Cardiac fibroblast (primary cell): ENCODE results near the gene NDUFB11.
A peak's percentile ranks its signal among the peaks of the same experiment; 100 is the strongest.
"Not testable (repeated sequence)": the region's sequence is repeated elsewhere in the genome, so short reads cannot be mapped to it uniquely, and the experiment has no call there.

Experiments
- DNase-seq, 2 donors: peaks; one replicate each; pipeline versions ENCODE4 v3.0.0 to v3.0.0-alpha.2; 2010; ENCODE audit warnings: low read depth in 2 of 2
- H3K4me3 ChIP-seq, 2 donors: replicated peaks in 1 of 2; 1 replicate in 1 of 2; 2 replicates in 1 of 2; pipeline ENCODE4 v1.5.1; 2011; ENCODE audit warnings: low read depth in 2 of 2, low read length in 2 of 2, mild to moderate bottlenecking in 2 of 2, moderate library complexity in 1 of 2
- CTCF ChIP-seq: IDR thresholded peaks from one replicate; pipeline ENCODE4 v1.5.1; 2011; ENCODE audit warnings: low read depth, mild to moderate bottlenecking, low read length, inconsistent platforms

The NDUFB11 gene

DNA sequence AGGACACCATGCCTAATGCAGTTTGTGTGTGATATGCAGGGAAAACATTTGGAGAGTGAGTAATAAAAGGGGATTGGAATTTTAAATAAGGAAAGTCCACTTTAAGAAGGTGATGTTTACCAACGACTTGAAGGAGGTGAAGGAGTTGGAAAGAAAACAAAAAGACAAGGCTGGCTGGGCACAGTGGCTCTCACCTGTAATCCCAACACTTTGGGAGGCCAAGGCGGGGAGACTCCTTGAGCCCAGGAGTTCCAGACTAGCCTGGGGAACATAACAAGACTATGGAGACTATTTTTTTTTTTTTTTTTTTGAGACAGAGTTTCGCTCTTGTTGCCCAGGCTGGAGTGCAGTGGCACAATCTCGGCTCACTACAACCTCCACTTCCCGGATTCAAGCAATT is 11.0 kb downstream of the NDUFB11 start:
- H3K4me3 ChIP-seq = no peak overlapping the region
- DNase-seq = no peak
- no peak for TF ChIP-seq CTCF

- TF ChIP-seq CTCF = no peak
- DNase-seq = peak in 1 of 2 donors; percentile 9
- peak overlapping the region; percentile 47 to 66 for H3K4me3 ChIP-seq
Measured at GRCh38 chrX:47129899-47130358, 14.6 kb downstream of the NDUFB11 start.

DNA sequence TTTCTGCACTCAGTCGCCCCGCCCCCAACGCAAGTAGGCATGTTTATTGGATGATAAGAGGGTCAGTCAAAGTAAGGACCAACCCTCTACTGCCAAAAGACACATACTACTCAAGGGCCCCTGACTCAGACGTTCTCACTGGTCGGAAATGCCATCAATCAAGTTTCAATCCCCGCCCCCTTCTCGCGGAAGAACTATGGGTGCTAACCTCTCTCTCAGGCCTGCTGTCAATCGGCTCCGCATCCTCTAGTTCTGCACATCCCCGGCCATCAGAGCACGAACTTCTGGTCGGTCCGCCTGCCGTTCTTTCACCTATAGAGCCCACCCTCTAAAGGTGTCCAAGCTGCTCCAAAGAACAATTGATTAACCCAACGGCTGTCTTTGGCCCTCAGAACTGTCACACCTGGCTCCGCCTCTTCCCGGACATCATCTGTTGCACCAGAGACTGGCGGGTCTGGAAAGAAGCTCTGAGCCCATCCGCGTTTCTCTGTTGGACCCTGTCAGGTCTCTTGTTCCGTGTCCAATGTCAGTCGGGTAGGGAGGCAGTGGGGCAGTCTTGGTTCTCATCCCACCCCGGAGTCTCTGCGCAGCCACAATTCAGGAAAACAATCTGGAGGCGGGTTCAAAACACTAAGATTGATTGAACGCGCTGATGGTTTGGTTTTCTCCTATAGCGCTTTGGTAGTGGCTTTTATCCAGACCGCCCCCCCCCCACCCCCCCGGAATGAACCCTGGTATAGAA is 15.2 kb downstream of the NDUFB11 start:
- peak; percentile 97 for DNase-seq
- H3K4me3 ChIP-seq = peak overlapping the region; percentile 47 to 66
- no peak for TF ChIP-seq CTCF

DNA sequence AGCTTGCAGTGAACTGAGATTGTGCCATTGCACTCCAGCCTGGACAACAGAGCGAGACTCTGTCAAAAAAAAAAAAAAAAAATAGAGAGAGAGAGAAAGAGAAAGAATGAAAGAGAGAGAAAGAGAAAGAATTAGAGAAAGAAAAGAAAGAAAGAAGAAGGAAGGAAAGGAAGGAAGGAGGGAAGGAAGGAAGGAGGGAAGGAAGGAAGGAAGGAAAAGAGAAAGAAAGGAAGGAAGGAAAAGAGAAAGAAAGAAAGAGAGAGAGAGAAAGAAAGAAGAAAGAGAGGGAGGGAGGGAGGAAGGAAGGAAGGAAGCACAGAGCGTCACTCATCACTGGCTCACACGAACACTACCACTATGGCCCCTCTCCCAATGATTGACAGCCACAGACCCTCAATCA is 20.0 kb downstream of the NDUFB11 start:
- DNase-seq, H3K4me3 ChIP-seq: not testable (repeated sequence)

DNA sequence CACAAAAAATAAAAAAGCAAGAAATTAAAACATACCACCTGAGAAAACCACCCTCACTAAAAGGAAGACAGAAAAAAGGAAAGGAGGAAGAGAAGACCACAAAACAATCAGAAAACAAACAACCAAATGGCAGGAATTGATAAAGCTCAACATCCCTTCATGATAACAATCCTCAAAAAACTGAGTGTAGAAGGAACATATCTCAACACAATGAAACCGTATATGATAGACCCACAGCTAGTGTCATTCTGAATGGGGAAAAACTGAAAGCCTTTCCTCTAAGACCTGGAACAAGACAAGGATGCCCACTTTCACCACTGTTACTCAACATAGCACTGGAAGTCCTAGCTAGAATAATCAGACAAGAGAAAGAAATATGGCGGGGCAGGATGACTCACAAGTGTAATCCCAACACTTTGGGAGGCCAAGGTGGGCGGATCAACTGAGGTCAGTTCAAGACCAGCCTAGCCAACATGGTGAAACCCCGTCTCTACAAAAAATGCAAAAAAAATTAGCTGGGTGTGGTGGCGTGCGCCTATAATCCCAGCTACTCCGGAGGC is 27.9 kb downstream of the NDUFB11 start:
- not testable (repeated sequence) for H3K4me3 ChIP-seq, DNase-seq

DNA sequence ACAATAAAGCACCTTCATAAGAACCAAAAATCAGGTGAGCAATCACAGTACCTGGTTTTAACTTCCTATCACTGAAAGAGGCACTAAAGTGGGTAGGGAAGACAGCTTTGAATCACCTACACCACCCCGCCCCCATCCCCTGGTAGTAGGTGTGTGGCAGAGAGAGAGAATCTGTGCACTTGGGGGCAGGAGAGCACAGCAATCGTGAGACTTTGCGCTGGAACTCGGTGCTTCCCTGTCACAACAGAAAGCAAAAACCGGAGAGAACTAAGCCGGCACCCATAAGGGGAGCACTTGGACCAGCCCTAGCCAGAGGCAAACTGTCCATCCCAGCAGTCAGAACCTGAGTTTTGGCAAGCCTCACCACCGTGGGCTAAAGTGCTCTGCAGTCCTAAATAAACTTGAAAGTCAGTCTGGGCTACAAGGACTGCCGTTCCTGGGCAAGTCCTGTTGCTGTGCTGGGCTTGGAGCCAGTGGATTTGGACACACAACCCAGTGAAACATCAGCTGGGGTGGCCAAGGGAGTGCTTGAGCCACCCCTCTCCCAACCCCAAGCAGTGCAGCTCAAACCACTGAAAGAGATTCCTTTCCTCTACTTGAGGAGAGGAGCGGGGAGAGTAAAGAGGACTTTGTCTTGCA is 32.1 kb downstream of the NDUFB11 start:
- H3K4me3 ChIP-seq = no peak overlapping the region
- no peak for TF ChIP-seq CTCF
- peak in 1 of 2 donors; percentile 14 for DNase-seq

- not testable (repeated sequence) for DNase-seq, H3K4me3 ChIP-seq
Measured at GRCh38 chrX:47110936-47111615, 33.4 kb downstream of the NDUFB11 start.

DNA sequence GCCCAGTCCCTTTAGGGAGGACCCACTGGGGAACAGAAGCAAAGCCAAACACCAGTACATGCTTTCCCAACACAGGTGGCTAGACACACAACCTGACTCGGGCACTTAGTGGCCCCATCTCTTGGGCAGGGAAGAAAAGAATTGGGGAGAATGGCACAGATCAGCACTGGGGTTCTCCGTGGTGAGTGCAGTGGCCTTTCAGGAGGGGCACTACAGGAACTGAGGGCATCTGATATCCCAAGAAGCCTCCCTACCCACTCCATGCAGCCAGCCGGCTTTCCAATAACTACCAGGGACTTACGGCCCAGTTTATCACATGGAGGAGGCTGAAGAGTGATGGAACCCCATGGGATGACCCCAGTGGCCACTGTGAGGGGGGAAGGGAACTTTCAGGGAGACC is 43.3 kb downstream of the NDUFB11 start:
- no peak for TF ChIP-seq CTCF
- no peak for DNase-seq

More for the DNA sequence above, 43.3 kb downstream of the NDUFB11 start:
- H3K4me3 ChIP-seq = no peak overlapping the region
